NCI-H1417 (cell line): ENCODE results near the gene AOPEP.

ENCODE experiments used
- DNase-seq, 3 experiments: peaks; one replicate each; lab custom pipeline; 2025; lab: John Stamatoyannopoulos, UW

The AOPEP gene, protein sequence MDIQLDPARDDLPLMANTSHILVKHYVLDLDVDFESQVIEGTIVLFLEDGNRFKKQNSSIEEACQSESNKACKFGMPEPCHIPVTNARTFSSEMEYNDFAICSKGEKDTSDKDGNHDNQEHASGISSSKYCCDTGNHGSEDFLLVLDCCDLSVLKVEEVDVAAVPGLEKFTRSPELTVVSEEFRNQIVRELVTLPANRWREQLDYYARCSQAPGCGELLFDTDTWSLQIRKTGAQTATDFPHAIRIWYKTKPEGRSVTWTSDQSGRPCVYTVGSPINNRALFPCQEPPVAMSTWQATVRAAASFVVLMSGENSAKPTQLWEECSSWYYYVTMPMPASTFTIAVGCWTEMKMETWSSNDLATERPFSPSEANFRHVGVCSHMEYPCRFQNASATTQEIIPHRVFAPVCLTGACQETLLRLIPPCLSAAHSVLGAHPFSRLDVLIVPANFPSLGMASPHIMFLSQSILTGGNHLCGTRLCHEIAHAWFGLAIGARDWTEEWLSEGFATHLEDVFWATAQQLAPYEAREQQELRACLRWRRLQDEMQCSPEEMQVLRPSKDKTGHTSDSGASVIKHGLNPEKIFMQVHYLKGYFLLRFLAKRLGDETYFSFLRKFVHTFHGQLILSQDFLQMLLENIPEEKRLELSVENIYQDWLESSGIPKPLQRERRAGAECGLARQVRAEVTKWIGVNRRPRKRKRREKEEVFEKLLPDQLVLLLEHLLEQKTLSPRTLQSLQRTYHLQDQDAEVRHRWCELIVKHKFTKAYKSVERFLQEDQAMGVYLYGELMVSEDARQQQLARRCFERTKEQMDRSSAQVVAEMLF

GRCh38 chr9:94726495-94727191, at the start of gene AOPEP:
TSS of gene AOPEP (plus strand) at chr9:94726699. CDS start at chr9:94759784, 33,085 bp downstream.
- peak; percentile 92 to 99 (median 98) for DNase-seq

GRCh38 chr9:94677929-94678328, 48.6 kb upstream of the AOPEP start:
- no peak for DNase-seq

DNA sequence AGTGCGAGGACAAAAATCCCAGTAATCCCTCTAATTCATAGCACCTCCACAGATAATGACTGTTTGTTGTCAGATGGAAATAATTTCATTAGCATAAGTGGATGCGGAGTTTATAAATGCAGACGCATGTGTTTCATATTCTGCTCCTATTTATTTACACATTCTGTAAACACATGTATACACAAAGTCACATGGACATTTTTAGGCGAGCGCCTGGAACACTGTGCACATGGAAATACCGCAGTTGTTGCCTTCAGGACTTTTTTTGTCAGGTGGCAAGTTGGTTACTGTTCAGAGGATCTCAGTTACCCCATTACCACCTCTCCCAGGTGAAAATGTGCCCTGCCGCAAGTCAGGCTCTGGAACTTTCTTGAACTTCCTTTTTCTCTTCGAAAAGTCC, 46.9 kb upstream of the AOPEP start:
- no peak for DNase-seq

DNA sequence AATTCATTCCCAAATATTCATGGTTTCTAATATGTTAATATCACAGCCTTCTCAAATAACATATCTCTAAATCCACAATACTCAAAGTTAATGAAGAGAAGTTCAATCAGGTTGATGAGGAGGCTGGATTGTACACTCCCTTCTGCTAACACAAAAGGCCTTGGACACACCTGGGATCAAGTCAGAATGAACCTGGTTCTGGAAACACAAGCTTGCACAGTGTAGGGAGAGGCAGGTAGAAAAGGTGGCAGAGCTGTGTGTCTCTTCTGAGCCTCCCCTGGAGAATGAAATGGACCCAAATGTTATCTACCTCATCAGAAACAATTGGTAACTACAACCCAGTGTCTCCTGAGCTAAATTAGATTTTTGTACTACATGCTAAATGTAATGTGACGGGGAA, 46.5 kb upstream of the AOPEP start:
- no peak for DNase-seq

GRCh38 chr9:94680621-94681020, 45.9 kb upstream of the AOPEP start:
- DNase-seq, result no peak

DNA sequence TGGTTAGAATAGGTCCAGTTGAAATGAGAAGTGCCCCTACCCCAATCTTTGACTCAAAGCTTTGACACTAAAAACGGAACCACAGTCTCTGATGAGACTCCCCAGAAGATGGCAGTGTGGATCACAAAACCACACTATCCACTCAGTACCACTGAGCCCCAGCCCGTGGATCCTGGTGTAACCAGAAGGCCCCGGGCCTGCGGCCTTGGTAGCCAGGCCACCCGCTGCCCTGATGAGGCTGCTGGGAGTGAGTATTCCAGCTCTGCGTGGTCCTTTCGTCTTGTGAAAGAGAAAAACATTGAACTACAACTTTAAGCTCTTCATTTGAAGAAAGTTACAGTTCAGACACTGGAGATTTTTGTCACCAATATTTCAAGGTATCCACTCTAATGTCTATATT, 45.0 kb upstream of the AOPEP start:
- peak; percentile 37 to 93 (median 77) for DNase-seq

DNA sequence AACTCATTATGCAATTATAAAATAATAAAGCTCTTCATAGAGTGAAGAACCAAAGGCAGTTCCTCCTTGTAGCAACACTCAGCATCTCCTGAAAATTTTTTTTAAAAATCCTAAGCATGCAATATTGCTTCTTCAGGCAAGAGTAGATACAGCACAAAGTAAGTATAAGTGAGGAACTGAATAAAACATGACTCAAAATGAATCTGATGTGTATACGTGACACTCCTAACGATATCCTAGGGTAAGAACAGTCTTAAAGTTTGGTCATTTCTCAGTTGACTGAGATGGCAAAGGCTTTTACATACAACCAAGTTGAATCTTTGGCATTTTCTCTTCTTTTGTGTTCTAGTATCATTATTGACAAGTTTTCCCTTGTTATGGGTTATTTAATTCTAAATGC, 41.1 kb upstream of the AOPEP start:
- DNase-seq, result no peak

GRCh38 chr9:94687451-94687850, 39.0 kb upstream of the AOPEP start:
- DNase-seq, result peak in 1 of 3 experiments; percentile 8

GRCh38 chr9:94690344-94690743, 36.2 kb upstream of the AOPEP start:
- no peak for DNase-seq

- no peak for DNase-seq
Observed at GRCh38 chr9:94692601-94693000, 33.9 kb upstream of the AOPEP start.

GRCh38 chr9:94693485-94694204, 32.9 kb upstream of the AOPEP start:
- DNase-seq, result peak in 1 of 3 experiments; percentile 76

DNA sequence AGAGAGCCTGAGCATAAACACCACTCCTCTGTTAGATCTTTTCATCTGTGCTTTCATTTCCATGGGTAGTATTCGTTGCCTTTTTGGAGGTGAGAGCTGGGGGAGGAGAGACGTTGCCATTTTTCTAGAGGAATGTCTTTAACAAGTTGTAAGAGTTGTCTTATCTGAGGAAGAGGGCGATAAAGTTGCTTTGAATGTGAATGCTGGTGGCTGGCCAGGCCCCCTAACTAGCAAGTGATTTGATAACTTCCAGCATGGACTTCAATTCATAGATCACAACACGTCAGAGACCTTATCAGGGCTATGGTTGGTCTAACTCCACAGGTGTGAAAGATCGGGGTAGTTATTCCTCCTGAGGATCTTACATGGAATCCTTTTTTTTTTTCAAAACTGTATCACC, 30.0 kb upstream of the AOPEP start:
- DNase-seq, result no peak

DNA sequence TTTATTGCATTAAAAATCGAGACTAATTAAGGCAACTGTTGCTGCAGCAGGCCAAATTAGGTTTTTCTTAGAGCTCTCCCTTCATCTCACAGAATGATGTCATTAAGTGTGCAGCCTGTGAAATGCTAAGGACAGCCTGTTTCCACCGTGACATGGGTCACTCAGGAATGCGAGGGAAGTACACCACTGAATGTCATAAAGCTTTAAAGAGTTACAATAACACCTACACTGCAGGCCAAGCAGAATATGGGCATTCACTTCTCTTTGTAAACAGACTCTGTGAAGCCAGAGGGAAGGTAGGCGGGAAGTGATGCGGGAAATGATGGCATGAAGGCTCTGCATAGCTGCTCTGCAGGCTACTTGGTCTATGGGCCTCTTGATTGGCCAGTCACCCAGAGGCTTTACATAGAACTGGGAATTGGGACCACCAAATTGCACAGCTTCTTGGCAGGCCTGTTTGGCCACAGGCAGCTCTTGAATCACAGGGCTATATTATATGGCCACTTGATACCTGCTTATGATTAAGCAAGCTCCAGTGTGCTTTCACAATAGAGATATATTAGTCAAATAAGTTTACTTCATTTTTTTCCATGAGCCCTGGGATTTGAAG, 28.4 kb upstream of the AOPEP start:
- DNase-seq, result peak in 1 of 3 experiments; percentile 29

- DNase-seq, result no peak
Observed at GRCh38 chr9:94699715-94700373, 26.7 kb upstream of the AOPEP start.

GRCh38 chr9:94700445-94700844, 26.1 kb upstream of the AOPEP start:
- no peak for DNase-seq

- DNase-seq, result no peak
Observed at GRCh38 chr9:94703488-94704140, 22.9 kb upstream of the AOPEP start.

DNA sequence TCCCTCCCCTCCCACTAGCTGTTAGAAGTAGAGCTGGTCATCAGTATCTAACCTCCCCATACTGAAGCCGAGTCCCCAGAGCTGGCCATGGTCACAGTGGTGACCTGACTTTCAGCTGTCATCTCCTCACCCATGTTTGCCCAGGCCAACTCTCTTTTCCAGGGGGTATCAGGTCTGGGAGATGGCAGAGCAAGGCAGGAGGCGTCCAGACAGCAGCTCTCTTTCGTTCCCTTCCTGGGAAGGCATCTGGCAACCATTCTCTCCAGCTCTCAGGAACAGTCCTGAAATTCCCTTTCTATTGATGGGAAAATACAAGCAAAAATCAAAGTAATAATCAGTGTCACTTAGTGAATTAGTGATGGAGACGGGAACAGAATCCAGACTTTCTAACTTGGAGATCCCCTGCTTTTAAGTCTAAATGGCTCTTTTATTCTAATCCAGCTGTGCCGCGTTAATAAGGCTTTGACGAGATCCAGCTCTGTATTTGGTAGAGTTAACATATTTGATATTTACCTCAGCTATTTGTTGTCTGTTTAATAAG, 21.3 kb upstream of the AOPEP start:
- no peak for DNase-seq

- DNase-seq, result no peak
Observed at GRCh38 chr9:94706922-94707321, 19.6 kb upstream of the AOPEP start.

GRCh38 chr9:94713436-94714215, 12.9 kb upstream of the AOPEP start:
- no peak for DNase-seq
